GM12892 (cell line): ENCODE measurements around the gene MEIOB.

ENCODE experiments used
- DNase-seq: peaks from one replicate; pipeline ENCODE4 v3.0.0; 2011; ENCODE audit not compliant: insufficient read length
- FAIRE-seq: peaks from 2 replicates; lab custom pipeline; 2011; peaks lifted over from hg19 to GRCh38; lab: Jason Lieb, UNC
- POLR2A ChIP-seq: IDR thresholded peaks from 2 replicates; pipeline ENCODE4 v1.6.1; 2011; ENCODE audit warnings: low read depth, low read length, control low read depth
- POLR2AphosphoS5 ChIP-seq: IDR thresholded peaks from 2 replicates; pipeline ENCODE4 v1.6.1; 2011; ENCODE audit warnings: low read depth, low read length, control low read depth
- TAF1 ChIP-seq: IDR thresholded peaks from 2 replicates; pipeline ENCODE4 v1.6.1; 2011; ENCODE audit warnings: low read depth, mild to moderate bottlenecking, control low read depth, low read length, borderline replicate concordance

The MEIOB gene

GRCh38 chr16:1914084-1914608, 42.2 kb upstream of the MEIOB start:
- FAIRE-seq: no peak
- DNase-seq: no peak

DNA sequence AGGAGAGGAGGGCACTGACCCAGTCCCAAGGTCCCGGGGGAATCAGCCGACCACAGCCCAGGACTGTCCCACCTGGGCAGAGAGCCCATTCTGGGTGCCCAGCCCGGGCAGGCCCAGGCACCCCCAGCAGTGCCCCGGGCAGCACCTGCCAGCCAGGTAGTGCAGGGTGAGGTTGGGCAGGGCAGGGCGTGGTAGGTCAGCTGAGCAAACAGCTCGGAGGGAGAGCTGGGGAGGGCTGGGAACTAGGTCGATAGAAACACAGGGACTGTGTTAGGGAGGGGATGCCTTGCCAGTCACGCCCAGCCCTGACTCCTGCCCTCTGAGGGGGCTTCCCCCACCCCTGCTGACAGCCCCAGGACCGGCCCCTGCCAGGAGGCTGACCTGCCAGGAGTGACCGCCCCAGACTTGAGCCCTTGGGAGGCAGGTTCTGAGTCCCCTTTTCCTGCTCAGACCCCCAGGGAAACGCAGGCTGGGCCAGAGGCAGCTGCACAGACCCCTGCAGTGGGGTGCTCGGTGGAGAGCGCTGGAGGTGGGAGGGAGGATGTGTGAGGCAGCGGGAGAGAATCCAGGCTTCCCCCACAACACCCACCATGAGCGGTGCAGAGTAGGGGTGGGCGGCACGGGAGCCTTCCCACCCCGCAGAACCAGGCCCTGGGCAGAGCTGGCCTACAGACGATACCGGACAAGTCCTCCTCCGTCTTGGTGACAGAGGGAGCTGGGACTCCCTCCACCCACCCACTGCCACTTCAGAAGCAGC, 41.5 kb upstream of the MEIOB start:
- FAIRE-seq (no peak), DNase-seq (no peak)
- no peak for TF ChIP-seq POLR2AphosphoS5
- no peak for TF ChIP-seq TAF1
- no peak for TF ChIP-seq POLR2A

More at GRCh38 chr16:1914084-1914608, 42.2 kb upstream of the MEIOB start:
- TF ChIP-seq POLR2A (no peak), POLR2AphosphoS5 (no peak), TAF1 (no peak)

GRCh38 chr16:1912215-1912543, 40.2 kb upstream of the MEIOB start:
- TF ChIP-seq POLR2A (no peak), POLR2AphosphoS5 (no peak), TAF1 (no peak)
- DNase-seq (no peak), FAIRE-seq (no peak)

GRCh38 chr16:1911467-1912214, 39.7 kb upstream of the MEIOB start:
- TF ChIP-seq POLR2AphosphoS5: no peak
- no peak for TF ChIP-seq POLR2A
- no peak for DNase-seq
- FAIRE-seq: no peak

- no peak for FAIRE-seq
- no peak for DNase-seq
- TF ChIP-seq TAF1 (no peak), POLR2AphosphoS5 (no peak), POLR2A (no peak)
Measured at GRCh38 chr16:1909561-1910231, 37.7 kb upstream of the MEIOB start.

DNA sequence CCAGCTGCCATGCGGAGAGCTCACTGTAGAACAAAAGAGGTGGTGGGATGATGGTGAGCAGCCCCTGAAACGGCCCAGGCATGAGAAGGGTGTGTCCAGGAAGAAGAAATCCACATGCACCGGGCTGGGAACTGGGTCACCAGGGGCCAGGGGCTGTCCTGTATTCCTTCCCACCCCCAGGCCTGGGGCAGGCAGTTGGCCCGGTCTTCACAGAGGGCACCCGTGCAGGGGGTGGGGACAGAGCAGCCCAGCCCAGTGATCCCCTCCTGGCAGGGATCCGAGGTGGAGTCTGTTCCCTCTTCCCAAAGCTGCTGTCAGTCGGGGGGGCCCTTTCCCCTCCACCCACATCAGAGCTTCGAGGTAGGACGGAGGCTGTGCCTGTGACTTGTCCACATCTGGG, 37.0 kb upstream of the MEIOB start:
- no peak for FAIRE-seq
- DNase-seq: no peak
- TF ChIP-seq POLR2AphosphoS5 (no peak), TAF1 (no peak), POLR2A (no peak)

GRCh38 chr16:1908184-1908583, 36.2 kb upstream of the MEIOB start:
- TF ChIP-seq POLR2AphosphoS5 (no peak), POLR2A (no peak)
- FAIRE-seq (no peak), DNase-seq (no peak)

DNA sequence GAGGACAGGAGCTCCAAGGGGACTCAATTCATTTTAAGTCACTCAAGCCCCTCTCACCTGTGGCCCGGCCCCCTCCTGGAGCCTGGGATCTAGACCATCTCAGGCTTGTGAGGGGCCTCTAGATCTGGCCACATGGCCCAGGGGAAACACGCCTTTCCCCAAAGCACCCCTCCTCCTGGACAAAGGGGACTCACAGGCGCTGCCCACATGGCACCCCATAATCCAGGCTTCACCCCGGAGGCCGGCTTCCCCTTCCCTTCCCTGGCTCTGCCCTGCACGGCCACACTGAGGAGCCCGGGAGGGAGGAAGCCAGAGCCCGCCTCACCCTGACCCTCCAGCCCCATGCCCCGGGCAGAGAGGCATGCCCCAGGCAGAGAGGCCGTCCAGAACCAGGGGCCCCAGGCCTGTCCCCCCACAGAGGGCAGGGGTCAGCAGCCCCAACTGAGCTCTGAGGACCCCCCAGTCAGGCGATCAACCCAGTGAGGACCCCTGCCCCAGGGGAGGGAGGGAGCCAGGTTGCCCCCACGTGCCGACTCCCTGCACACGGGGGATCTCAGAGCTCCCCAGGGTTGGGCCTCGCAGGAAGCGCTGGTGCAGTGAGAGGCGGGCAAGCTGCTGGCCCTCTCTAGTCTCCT, 35.4 kb upstream of the MEIOB start:
- DNase-seq: no peak
- no peak for TF ChIP-seq TAF1
- TF ChIP-seq POLR2AphosphoS5: no peak
- TF ChIP-seq POLR2A: no peak
- no peak for FAIRE-seq

DNA sequence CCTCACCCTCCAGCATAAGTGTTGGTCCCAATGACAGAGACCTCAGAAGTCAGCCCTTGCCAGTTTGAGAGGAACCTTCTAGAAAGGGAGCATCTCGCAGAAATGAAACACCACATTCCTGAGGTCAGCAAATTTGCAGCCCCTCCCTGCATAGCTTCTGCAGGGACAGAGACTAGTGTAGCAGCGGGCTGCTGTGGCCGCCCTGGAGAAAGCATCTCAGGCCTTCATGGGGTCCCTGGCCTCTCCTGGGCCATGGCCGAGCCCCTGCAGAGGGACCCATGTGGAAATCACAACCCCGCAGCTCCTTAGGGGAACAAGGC, 34.8 kb upstream of the MEIOB start:
- DNase-seq: no peak
- FAIRE-seq: no peak
- TF ChIP-seq TAF1 (no peak), POLR2A (no peak), POLR2AphosphoS5 (no peak)

- FAIRE-seq: no peak
- DNase-seq: no peak
- TF ChIP-seq POLR2A (no peak), TAF1 (no peak)
Measured at GRCh38 chr16:1906055-1906845, 34.3 kb upstream of the MEIOB start.

DNA sequence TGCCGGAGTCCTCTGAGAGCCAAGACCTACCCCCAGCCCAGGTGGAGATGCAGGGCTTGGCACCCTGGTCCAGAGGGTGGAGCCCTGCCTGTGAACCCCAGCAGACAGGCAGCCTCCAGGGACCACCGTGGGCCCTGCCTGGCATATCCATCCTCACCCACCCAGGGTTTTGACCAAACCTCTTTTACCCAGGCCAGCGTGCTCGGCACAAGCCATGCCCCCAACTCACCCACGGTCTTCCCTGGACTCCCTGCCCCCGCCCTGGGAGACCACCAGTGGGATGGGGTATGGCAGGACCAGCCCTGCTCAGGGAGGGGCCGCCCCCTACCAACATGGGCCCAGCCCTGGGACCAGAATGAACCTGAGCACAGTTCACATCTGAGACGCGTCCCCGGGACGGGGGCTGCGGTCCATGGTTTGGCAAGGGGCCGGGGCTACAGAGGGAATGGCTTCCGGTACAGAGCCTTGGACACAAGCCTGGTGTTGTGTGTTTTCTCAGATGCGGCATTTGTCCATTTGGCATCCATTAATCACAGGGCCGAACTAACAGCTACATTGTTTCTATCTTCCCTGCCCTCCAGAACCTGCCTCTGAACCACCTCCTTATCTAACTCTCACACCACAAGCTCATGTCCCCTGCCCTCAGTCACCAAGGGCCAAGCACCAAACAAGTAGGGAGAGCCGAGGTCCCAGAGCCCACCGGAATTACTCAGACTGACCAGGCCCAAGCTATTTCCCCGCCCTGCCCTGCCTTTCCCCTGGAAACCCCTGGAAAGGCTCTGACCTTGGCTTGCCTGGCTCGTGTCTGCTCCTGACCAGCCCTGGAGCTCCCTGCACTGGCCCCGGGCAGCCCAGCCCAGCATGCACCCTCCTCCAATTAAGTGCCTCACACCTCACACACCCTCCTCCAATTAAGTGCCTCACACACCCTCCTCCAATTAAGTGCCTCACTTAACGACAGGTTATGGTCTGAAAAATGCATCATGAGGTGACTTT, 32.2 kb upstream of the MEIOB start:
- no peak for DNase-seq
- TF ChIP-seq POLR2AphosphoS5: no peak
- TF ChIP-seq POLR2A: no peak
- TF ChIP-seq TAF1: no peak
- no peak for FAIRE-seq
